Gastroesophageal sphincter (tissue), 3 donors: ENCODE data around the gene RLN3.

Source experiments
- CTCF ChIP-seq, 4 experiments: fragments of 200-600 bp in 2 of 4; fragments of 450-650 bp in 2 of 4; sonication (generic) in 1 of 4; IDR thresholded peaks; one replicate each; pipeline ENCODE4 v1.5.1; 2017 to 2019; ENCODE audit warnings: antibody characterized with exemption in 4 of 4, mild to moderate bottlenecking in 2 of 4, moderate library complexity in 2 of 4
- EP300 ChIP-seq: sonication (generic); formaldehyde crosslinking; IDR thresholded peaks from one replicate; pipeline ENCODE4 v1.6.1; 2017; ENCODE audit warnings: antibody characterized with exemption, mild to moderate bottlenecking
- POLR2A ChIP-seq, 2 donors: fragments of 450-650 bp; IDR thresholded peaks; one replicate each; pipeline ENCODE4 v1.6.1; 2017; ENCODE audit warnings: antibody characterized with exemption in 2 of 2, mild to moderate bottlenecking in 2 of 2, moderate library complexity in 1 of 2
- POLR2AphosphoS5 ChIP-seq: sonication (generic); formaldehyde crosslinking; IDR thresholded peaks from one replicate; pipeline ENCODE4 v1.6.1; 2017; ENCODE audit warnings: antibody characterized with exemption

GRCh38 chr19:13985771-13986347 lies 42.1 kb upstream of the RLN3 start:
- no peak for TF ChIP-seq POLR2AphosphoS5
- no peak for TF ChIP-seq CTCF (IDR thresholded peaks at IDR 0.05)
- TF ChIP-seq EP300, result no peak
- TF ChIP-seq POLR2A (IDR thresholded peaks at IDR 0.05), result no peak
